Left renal pelvis (tissue), 4 donors: ENCODE measurements around the gene PDHA2. TPM values are rescaled to one million over a fixed set of nuclear protein-coding genes. Genes with fewer than 3 reads are reported as not detected.
"Not testable (repeated sequence)": the region's sequence is repeated elsewhere in the genome, so short reads cannot be mapped to it uniquely, and the experiment has no call there.

Experiments
- DNase-seq, 4 donors: peaks; one replicate each; pipeline ENCODE4 v3.0.0-alpha.2; 2013; ENCODE audit warnings: low read depth in 4 of 4, low spot score in 3 of 4
- polyA plus RNA-seq, 4 donors: library from polyadenylated mRNA; unstranded; fragments of 120-200 nt; gene quantifications; one replicate each; pipeline ENCODE4 v1.2.1, GENCODE V29; 2013; ENCODE audit not compliant: insufficient read length in 4 of 4

PDHA2 gene
- polyA plus RNA-seq = not detected

GRCh38 chr4:95839891-95840290, at the start of gene PDHA2:
Gene PDHA2 (plus strand): TSS chr4:95840093. CDS start chr4:95840151, 58 bp downstream.
- no peak for DNase-seq

- DNase-seq = no peak
Observed at GRCh38 chr4:95798003-95798402, 41.9 kb upstream of the PDHA2 start.

GRCh38 chr4:95798727-95799126, 41.2 kb upstream of the PDHA2 start:
- no peak for DNase-seq

- no peak for DNase-seq
Observed at GRCh38 chr4:95821867-95822266, 18.0 kb upstream of the PDHA2 start.

- DNase-seq = no peak
Observed at GRCh38 chr4:95825546-95825945, 14.3 kb upstream of the PDHA2 start.

GRCh38 chr4:95830651-95831050, 9.2 kb upstream of the PDHA2 start:
- DNase-seq = no peak

- no peak for DNase-seq
Observed at GRCh38 chr4:95831166-95831565, 8.7 kb upstream of the PDHA2 start.

GRCh38 chr4:95833711-95834194, 6.1 kb upstream of the PDHA2 start:
- peak in 2 of 4 donors; percentile 12 to 25 for DNase-seq

GRCh38 chr4:95835672-95836071, 4.2 kb upstream of the PDHA2 start:
- peak in 3 of 4 donors; percentile 7 to 15 (median 14) for DNase-seq

- no peak for DNase-seq
Observed at GRCh38 chr4:95838192-95838591, 1.7 kb upstream of the PDHA2 start.

- no peak for DNase-seq
Observed at GRCh38 chr4:95847908-95848460, 8.1 kb downstream of the PDHA2 start.

- no peak for DNase-seq
Observed at GRCh38 chr4:95850161-95850560, 10.3 kb downstream of the PDHA2 start.

- DNase-seq = no peak
Observed at GRCh38 chr4:95857761-95858160, 17.9 kb downstream of the PDHA2 start.

- no peak for DNase-seq
Observed at GRCh38 chr4:95867919-95868318, 28.0 kb downstream of the PDHA2 start.

GRCh38 chr4:95869414-95869813, 29.5 kb downstream of the PDHA2 start:
- DNase-seq = not testable (repeated sequence)

GRCh38 chr4:95869961-95870500, 30.1 kb downstream of the PDHA2 start:
- no peak for DNase-seq

GRCh38 chr4:95877636-95878035, 37.7 kb downstream of the PDHA2 start:
- DNase-seq = no peak

GRCh38 chr4:95887551-95887950, 47.7 kb downstream of the PDHA2 start:
- DNase-seq = no peak

- no peak for DNase-seq
Observed at GRCh38 chr4:95889662-95890061, 49.8 kb downstream of the PDHA2 start.
